ENCODE results near the gene HSD17B1.

The HSD17B1 gene

GRCh38 chr17:42547001-42547461, 5.7 kb upstream of the HSD17B1 start:
- TF ChIP-seq CTCF (IDR thresholded peaks at IDR 0.05; ENCODE audit: low read length) (no peak), EZH2 (IDR thresholded peaks at IDR 0.05; ENCODE audit: borderline replicate concordance, low read length) (no peak)

GRCh38 chr17:42547698-42548069, 5.0 kb upstream of the HSD17B1 start:
- Histone ChIP-seq H3K27me3 (ENCODE audit: insufficient read depth, low read length) (no peaks in the 10 kb centered on the region), H3K4me1 (ENCODE audit: insufficient read depth, low read length, severe bottlenecking) (peaks cover 14% of the 10 kb centered on the region), H3K4me3 (ENCODE audit: low read depth, low read length, poor library complexity, severe bottlenecking) (peak overlapping the region; percentile 64), H3K9me3 (ENCODE audit: low read length) (no peaks in the 10 kb centered on the region), H4K20me1 (ENCODE audit: insufficient read depth, low read length) (no peaks in the 10 kb centered on the region), H3K36me3 (ENCODE audit: insufficient read depth, low read length) (peaks cover 16% of the 10 kb centered on the region), H3K79me2 (ENCODE audit: insufficient read depth, low read length) (no peaks in the 10 kb centered on the region), H3F3A (ENCODE audit: insufficient read depth, low read length) (no peaks in the 10 kb centered on the region), H3K9ac (ENCODE audit: low read length) (peak overlapping the region; percentile 36; the same call in 1 of the 2 replicates), H3K27ac (ENCODE audit: low read depth, low read length, poor library complexity, severe bottlenecking) (no peak overlapping the region), H3K9me2 (ENCODE audit: low read depth, low read length) (no peaks in the 10 kb centered on the region), H3K4me2 (ENCODE audit: low read length) (peak overlapping the region; percentile 74), H2AFZ (ENCODE audit: low read length) (no peak overlapping the region)
- no peak for TF ChIP-seq CTCF (IDR thresholded peaks at IDR 0.05; ENCODE audit: low read length)
- no peak for TF ChIP-seq EZH2 (IDR thresholded peaks at IDR 0.05; ENCODE audit: borderline replicate concordance, low read length)

More at GRCh38 chr17:42547001-42547461, 5.7 kb upstream of the HSD17B1 start:
- Histone ChIP-seq H3K79me2 (ENCODE audit: insufficient read depth, low read length) (no peaks in the 10 kb centered on the region), H3K27ac (ENCODE audit: low read depth, low read length, poor library complexity, severe bottlenecking) (no peak overlapping the region), H2AFZ (ENCODE audit: low read length) (no peak overlapping the region), H4K20me1 (ENCODE audit: insufficient read depth, low read length) (no peaks in the 10 kb centered on the region), H3K27me3 (ENCODE audit: insufficient read depth, low read length) (no peaks in the 10 kb centered on the region), H3K9me3 (ENCODE audit: low read length) (no peaks in the 10 kb centered on the region), H3F3A (ENCODE audit: insufficient read depth, low read length) (no peaks in the 10 kb centered on the region), H3K4me1 (ENCODE audit: insufficient read depth, low read length, severe bottlenecking) (peaks cover 14% of the 10 kb centered on the region), H3K4me2 (ENCODE audit: low read length) (no peak overlapping the region), H3K9ac (ENCODE audit: low read length) (no peak overlapping the region), H3K4me3 (ENCODE audit: low read depth, low read length, poor library complexity, severe bottlenecking) (no peak overlapping the region), H3K9me2 (ENCODE audit: low read depth, low read length) (no peaks in the 10 kb centered on the region), H3K36me3 (ENCODE audit: insufficient read depth, low read length) (peaks cover 17% of the 10 kb centered on the region)

GRCh38 chr17:42548070-42548837, 4.5 kb upstream of the HSD17B1 start:
- H3K9ac ChIP-seq (ENCODE audit: low read length) = peak overlapping the region; percentile 56; the same call in 1 of the 2 replicates
- H3K27ac ChIP-seq (ENCODE audit: low read depth, low read length, poor library complexity, severe bottlenecking) = no peak overlapping the region
- no peak overlapping the region for H2AFZ ChIP-seq (ENCODE audit: low read length)

More at GRCh38 chr17:42548070-42548837, 4.5 kb upstream of the HSD17B1 start:
- H3K4me2 ChIP-seq (ENCODE audit: low read length) = peak overlapping the region; percentile 74
- H3F3A ChIP-seq (ENCODE audit: insufficient read depth, low read length) = no peaks in the 10 kb centered on the region
- H3K9me3 ChIP-seq (ENCODE audit: low read length) = no peaks in the 10 kb centered on the region
- H3K36me3 ChIP-seq (ENCODE audit: insufficient read depth, low read length) = peaks cover 12% of the 10 kb centered on the region
- H3K4me3 ChIP-seq (ENCODE audit: low read depth, low read length, poor library complexity, severe bottlenecking) = peak overlapping the region; percentile 64
- H3K9me2 ChIP-seq (ENCODE audit: low read depth, low read length) = no peaks in the 10 kb centered on the region
- peaks cover 14% of the 10 kb centered on the region for H3K4me1 ChIP-seq (ENCODE audit: insufficient read depth, low read length, severe bottlenecking)
- no peaks in the 10 kb centered on the region for H4K20me1 ChIP-seq (ENCODE audit: insufficient read depth, low read length)
- TF ChIP-seq CTCF (IDR thresholded peaks at IDR 0.05; ENCODE audit: low read length) = peak; percentile 76
- no peak for TF ChIP-seq EZH2 (IDR thresholded peaks at IDR 0.05; ENCODE audit: borderline replicate concordance, low read length)
- H3K79me2 ChIP-seq (ENCODE audit: insufficient read depth, low read length) = no peaks in the 10 kb centered on the region
- H3K27me3 ChIP-seq (ENCODE audit: insufficient read depth, low read length) = no peaks in the 10 kb centered on the region
